GM19438 (cell line): Measurements from ENCODE around the gene PFDN1.

Experiments used
- ATAC-seq: cut with Tn5 transposase; IDR thresholded peaks from one replicate; pipeline ENCODE4 v1.9.1; 2021; ENCODE audit warnings: low read depth; ENCODE audit not compliant: unreplicated experiment

PFDN1 gene

DNA sequence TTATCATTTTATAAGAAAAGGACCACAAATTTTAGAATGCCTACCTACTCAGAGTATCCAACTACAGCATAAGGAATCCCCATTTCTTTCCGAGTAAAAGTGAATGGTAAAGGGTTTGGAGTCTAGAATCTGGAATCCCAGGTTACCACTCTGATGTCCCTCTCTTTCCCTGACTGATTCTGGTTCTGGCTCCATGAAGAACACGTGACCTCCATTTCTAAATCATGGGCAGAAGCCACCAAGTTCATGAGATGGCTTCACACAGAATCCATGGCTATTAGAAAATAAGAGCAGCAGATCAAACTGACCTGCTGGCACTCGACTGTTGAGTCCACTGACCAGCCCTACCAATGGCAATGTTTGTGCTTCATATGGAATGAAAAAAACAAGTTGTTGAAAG, 40.7 kb downstream of the PFDN1 start:
- no peak for ATAC-seq

DNA sequence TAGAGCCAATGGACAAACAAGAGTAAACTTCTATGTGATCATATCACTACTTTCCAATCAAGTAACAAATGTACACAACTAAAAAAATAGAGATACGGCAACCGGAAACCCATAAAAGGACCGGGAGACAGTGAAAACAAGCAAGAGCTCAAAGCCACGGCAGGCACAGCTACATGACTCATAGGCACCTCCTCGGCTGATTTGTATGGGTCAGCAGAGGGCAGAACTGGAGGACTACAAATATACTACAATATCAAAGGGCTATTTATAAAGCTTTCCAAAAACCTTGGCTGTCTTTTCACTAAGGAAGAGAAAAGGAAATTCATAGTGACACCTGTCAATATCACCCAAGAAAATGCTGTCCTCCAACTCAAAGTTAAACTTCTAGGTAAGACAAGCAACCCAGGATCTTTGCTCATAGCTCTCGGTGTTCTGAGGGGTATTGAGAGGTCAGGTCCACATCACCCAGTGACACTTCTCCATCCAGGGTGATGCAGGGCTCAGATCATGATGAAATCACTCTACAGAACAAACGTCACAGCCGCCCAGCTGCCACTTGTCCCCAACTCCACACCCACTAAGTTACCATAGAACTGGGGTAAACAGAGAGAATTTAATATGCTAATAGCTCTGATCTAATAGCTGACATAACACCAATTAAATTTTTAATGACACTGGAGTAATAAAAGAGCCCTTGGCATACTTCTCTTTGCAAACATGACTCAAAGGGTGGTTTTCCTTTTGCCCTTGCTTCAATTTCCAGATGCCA, 41.3 kb downstream of the PFDN1 start:
- ATAC-seq: no peak

DNA sequence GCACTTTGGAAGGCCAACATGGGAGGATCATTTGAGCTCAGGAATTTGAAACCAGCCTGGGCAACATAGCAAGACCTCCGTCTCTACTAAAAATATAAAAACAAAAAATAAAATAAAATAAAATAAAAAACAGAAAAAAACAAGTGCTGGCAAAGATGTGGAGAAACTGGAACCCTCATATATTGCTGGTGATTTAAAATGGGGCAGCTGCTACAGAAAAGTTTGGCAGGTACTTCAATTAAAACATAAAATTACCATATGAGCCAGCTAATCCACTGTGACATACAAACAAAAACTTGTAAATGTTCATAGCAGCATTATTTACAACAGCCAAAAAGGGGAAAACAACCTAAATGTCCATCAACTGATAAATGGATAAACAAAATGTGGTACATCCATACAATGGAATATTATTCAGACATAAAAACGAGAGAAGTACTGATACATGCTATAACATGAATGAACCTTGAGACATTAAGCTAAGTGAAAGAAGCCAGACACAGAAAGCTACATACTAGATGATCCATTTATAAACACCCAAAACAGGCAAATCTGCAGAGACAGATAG, 42.7 kb downstream of the PFDN1 start:
- no peak for ATAC-seq

DNA sequence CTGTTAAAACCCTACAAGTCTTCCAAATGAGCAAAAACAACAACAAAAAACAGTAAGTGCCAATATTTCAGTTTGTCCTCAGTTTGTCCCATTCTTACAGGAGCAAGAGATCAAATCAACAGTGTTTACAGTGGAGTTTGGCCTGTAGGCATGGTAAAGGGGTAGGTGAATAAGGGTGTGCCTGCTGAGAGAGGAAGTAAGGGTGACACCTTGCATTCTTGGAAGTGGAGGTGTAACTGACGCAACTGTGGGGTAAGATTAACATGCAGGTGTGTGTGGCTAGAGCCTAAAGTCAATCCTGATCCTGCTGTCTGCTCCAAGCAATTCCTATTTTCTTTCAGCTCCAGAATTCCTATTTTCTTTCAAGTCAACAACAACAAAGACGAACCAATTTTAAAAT, 43.4 kb downstream of the PFDN1 start:
- ATAC-seq: no peak

DNA sequence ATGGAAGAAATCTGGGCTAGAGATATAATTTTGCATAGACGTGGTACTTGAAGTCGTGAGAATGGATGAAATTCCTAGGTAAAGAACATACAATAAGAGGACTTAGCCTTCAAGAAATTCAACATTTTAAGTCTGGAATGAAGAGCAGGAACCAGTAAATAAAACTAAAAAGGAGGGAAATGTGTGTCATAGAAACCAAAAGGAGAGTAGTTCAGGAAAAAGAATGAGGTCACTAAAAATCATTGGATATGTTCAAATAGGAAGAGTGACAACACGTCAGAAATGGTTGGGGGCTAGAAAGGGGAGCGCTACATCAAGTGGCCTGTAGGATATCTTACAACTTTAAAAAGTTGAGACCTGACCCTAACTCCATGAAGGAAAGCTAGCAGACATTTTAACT, 44.0 kb downstream of the PFDN1 start:
- no peak for ATAC-seq

DNA sequence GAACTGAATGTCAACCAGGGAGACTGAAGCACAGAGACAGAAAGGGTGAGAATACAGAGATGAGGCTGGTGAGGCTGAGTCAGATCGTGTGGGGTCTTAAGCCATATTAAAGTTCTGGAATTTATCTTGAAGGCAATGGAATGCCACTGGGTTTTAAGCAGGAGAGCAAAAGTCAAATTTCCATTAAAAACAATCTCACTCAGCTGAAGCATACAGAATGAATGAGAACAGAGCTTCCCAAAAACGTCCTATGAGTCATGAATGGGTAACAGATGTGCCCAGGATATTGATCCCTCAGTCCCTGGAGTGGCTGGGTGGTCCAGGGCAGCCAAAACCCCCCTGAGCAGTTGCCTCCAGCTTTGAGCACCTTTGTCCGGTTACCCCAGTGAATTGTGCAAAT, 44.9 kb downstream of the PFDN1 start:
- no peak for ATAC-seq

DNA sequence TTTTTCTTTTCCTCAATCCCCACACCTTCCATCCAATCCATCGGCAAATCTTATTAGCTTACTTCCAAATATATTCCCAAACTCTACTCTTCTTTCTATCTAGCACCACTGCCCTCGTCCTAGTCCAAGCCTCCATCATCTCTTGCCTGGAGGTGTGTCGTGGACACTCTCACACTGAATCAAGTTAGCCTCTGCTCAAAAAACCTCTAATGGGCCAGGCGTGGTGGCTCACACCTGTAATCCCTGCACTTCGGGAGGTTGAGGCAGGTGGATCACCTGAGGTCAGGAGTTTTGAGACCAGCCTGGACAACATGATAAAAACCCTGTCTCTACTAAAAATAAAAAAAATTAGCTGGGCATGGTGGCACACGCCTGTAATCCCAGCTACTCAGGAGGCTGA, 46.2 kb downstream of the PFDN1 start:
- ATAC-seq: no peak

DNA sequence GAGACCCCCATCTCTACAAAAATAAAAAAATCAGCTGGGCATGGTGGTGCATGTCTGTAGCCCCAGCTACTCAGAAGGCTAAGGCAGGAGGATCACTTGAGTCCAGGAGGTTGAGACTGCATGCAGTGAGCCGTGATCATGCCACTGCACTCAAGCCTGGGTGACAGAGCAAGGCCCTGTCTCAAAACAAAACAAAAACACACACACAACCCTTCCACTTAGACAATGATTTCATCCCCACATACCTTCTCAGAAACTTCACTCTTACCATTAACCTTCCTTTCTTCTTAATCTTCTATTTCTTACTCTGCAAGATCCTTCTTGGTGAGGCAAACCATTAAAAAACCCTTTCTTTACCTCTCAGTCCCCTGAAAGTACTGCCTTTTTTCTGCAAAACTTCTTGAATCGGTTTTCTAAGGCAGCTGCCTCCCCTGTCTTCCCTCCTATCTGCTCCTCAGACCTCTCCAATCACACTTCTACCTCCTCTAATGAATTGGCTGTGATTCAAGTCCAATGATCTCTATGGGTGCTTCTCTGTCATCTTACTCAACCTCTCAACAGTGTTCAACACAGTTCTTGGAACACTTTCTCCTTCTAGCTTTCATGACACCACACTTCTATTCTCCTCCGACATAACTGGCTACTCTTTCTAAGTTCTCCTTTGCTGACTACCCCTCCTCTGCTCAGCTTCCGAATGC, 47.3 kb downstream of the PFDN1 start:
- no peak for ATAC-seq

DNA sequence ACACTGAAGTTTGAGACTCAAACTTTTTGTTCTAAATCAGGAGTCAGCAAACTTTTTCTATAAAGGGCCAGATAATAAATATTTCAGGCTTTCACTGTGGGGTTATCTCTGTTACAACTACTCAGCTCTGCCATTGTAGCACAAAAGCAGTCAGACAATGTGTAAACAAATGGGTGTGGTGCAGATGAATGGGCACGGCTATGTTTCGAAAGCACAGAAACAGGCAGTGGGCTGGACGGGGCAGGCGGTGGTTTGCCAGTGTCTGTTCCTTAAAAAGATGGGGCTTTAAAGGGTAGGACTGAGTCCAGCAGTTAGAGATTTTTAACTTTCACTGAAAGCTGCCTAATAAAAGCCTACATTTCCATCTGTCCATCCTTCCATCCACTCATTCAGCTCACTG, 48.9 kb downstream of the PFDN1 start:
- no peak for ATAC-seq

DNA sequence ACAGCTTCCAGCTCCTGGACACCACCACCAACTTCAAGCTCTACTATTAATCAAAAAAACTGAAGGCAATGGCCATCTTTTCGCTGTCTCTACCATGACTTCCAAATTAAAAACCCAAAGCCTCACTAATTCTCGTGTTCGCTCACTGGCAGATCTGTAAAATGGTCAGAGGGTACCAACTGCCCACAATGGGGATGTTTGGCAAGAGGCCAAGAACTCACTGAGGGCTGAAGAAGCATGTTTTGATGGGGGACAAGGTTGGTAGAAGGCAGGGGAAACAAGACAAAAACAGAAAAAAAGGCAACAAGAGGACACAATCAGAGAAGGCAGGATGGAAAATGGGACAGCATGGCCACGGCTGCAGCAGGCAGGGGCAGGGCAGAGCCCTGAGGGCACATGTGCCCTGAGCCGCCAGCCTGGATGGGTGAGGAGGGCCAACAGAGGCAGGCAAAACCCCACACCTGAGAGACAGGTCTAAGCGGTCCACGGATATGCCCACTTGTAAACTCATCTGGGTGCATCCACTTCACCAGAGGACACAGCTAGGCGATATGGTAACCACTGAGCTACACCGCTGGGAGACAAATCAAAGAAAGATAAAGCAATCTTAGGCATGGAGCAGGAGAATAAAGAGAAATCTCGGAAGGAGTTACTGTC, 50.3 kb downstream of the PFDN1 start:
- no peak for ATAC-seq

DNA sequence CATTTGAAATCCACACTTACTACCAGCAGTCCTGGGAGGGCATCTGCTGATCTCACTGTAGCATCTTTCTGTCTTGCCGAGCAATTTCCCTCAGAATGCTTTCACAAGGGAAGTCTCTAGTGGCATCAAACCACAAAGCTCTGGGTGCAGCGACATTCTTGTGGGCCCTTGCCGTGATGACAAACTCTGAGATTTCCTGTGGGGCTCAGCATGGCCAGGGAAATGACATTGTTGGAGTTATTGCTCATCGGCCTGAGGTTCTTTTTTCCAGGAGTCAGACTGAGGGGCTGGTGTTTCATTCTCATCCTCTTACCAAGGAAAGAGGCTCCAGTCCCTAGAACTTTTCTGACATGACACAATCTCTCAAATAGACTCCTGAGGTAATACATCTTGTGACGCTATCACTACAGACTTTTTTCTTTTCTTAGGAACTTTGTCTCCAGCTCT, 51.4 kb downstream of the PFDN1 start:
- peak; percentile 74 for ATAC-seq

DNA sequence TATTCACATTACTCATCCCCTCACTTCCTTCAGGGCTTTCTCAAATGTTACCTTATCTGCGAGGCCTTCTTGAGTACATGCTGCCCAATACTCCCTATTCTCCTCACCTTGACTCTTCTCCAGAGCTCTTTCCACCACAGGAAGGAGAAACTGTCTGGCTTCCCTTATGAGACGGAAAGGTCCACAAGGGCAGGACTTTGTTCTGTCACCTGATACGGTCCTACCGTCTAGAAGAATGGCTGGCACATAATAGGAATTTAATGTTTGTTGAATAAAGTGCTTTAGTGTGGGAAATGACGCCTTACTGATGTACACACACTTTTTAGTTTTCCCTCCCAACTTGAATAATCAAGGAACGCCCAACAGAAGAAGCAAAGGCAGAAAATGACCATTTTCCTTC, 52.5 kb downstream of the PFDN1 start:
- no peak for ATAC-seq

DNA sequence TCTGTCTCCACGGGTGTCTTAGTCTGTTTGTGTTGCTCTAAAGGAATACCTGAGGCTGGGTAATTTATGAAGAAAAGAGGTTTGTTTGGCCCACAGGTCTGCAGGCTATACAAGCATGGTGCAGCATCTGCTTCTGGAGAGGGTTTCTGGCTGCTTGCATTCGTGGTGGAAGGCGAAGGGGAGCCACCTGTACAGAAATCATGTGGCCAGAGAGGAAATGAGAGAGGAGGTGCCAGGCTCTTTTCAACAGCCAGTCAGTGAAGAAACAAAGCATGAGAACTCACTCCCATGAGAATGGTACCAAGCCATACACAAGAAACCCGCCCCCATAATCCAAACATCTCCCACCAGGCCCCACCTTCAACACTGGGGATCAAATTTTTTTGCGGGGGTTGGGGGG, 53.4 kb downstream of the PFDN1 start:
- ATAC-seq: no peak

DNA sequence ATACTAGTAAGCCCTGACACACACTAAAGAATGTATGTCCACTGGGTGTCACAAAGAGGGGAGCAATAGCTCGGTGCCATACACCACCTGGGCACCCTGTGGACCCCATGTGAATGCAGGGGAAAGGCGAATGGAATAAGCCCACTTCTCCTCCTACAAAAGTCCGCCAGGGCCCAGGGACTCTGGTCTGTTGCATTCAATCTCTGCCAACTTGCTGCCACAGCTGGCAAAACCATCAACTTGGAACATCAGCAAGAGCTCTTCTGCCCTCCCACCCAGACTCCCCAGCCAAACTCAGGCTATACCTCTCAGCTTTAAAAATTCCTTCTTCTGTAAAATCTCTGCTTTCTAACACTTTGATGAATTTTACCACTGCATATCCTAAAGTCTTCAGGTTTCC, 54.5 kb downstream of the PFDN1 start:
- ATAC-seq: no peak

DNA sequence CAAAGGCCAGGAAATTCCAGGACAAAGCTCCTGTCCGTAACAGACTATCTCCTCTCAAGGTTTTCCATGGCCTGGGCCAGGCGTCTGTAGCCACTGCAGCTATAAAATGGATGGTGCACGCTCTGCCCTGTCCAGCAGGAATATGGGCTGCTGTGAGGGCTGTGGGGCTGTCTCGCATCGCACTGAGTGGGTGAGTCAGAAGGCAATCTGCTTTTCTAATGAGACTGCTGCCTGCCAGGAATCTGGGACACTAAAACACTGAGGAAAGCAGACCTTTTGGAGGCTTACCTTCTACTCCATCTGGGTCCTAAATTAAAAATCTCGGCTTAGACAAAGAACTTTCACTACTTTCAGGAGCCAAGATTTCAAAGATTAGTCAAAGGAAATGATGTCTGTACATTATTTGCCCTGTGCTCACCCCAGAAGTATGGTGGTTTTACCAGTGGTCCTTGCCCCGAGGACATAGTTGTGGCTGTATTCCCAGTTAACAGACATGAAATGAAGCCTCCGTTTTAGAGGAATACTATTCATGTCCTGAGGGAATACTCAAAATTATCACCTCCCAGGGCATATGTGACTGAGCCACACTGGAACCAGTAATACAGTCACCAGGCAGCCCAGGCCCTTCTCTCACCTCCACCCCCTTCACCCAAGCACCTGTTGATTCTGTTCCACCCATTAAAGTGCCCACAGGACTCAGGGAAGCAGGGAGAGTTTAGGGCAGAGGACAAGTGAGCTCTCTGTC, 56.4 kb downstream of the PFDN1 start:
- no peak for ATAC-seq

DNA sequence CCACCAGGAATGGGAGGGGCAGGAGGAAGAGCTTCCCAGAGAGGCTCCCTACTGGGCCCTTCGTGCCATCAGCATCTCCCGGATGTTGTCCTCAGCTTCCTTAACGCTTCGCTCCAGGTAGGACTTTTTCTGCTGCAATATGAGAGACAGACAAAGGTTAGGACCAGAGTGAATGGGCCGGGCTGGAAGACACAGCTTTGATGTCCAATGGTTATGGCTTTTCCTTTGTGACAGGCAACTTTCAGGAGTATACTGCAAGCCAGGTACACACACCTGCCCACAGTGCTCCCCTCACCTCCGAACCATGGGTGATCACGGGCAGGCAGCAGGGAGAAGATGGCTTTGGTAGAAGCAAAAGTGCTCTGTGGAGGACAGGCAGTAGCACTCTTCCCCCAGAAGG, 57.0 kb downstream of the PFDN1 start:
- ATAC-seq: no peak

DNA sequence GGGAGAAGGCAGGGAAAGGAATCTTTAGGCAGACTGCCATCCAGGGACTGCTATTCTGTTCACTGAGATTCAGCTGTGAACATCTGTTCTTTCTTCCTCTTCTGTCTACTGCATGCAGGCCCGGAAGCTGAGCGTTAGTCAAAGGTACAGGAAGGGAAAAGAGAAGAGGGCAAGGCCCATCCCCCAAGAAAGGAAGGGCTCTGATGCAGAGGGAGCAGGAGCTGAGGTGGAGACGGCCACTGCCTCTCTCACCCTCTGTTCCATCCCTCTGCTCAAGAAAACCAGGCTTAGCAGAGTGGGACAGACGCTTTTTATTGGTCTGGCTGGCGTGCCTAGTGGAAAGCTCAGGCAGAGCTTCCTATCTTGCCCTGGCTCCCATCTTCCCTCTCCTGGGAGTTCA, 57.6 kb downstream of the PFDN1 start:
- no peak for ATAC-seq

DNA sequence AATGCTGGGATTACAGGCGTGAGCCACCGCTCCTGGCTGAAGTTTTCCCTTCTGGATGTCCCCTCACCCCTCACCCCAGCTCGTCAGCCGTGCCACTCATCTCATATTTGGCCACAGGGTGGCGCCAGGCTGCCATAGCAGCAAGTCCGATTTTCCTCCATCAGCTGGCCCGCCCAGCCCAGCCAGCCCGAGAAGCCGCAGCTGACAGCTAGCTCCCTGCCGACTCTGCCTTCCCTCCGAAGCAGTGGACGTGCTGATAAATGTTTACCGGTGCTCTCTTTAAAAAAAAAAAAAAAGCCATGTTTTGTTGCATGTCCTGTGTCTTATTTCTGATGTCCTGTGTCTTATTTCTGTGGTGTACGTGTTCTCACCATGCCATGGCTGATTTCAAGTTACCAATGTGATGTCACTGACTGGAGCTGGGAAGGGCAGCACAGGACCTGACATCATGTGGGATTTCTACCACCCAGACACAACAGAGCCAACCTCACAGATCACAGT, 58.3 kb downstream of the PFDN1 start:
- peak; percentile 61 for ATAC-seq

DNA sequence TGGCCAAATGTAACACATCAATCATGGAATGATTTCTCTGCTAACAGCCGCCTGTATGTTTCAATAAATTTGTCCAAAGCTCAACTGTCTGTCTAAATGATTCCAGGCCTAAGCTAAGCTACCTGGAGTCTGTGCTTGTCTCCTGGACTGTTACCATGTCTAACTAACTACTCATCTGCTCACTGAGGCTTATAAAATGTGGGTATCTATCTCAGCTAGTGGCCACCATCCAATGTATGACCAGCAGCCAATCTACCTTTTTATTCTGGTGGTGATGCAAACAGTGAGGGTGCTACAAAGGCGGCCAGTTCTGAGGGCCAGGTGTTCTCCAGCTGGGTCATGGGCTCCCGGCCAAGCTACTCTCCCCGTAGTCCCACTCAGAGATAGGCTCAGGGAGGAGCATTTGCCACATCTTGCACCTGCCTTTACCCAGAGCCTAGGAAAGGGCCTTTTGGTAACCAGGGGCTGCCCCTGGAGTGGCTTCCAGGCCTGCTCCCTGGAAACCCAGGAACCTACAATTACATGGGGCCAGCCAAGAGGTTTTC, 59.1 kb downstream of the PFDN1 start:
- no peak for ATAC-seq

DNA sequence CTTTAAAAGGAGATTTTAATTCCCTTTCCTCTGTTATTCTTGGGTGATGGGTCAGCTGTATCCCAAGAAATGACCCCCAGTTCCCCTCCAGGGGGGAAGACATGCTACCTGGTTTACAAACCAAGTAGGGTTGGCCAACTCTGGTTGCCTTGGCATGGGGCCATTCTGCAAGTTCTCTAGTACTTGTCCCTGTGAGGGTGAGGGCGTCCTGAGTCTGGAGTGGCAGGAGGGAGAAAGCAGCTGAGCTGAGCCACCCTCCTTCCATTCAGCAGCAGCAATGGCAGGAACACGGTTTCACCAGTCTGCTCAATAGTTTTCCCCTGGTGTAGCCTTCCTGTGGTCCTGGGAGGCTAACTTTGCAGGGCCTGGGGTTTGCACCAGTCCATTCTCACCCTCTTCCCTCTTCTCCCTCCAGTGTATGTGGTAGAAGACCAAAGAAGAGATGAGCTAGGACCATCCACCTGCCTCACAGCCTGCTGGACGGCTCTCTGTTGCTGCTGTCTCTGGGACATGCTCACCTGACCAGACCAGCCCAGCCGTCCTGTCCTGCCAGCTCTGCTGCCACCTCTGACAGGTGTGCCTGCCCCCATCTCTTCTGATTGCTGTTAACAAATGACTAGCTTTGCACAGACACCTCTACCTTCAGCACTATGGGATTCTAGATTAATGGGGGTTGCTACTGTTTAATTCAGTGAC, 59.9 kb downstream of the PFDN1 start:
- ATAC-seq: no peak
